ENCODE measurements around the gene MAP7.

MAP7 gene

GRCh38 chr6:136527831-136528230, 22.4 kb downstream of the MAP7 start:
- DNase-seq = no peak

- DNase-seq = no peak
Measured at GRCh38 chr6:136526937-136527336, 23.3 kb downstream of the MAP7 start.

GRCh38 chr6:136526196-136526930, 23.9 kb downstream of the MAP7 start:
- no peak for DNase-seq

- no peak for DNase-seq
Measured at GRCh38 chr6:136525586-136526195, 24.5 kb downstream of the MAP7 start.

GRCh38 chr6:136524936-136525413, 25.2 kb downstream of the MAP7 start:
- DNase-seq = no peak

- no peak for DNase-seq
Measured at GRCh38 chr6:136524339-136524935, 25.8 kb downstream of the MAP7 start.

- DNase-seq = no peak
Measured at GRCh38 chr6:136523196-136523595, 27.0 kb downstream of the MAP7 start.

GRCh38 chr6:136522636-136523035, 27.6 kb downstream of the MAP7 start:
- DNase-seq = no peak

GRCh38 chr6:136521911-136522310, 28.3 kb downstream of the MAP7 start:
- DNase-seq = no peak

GRCh38 chr6:136521427-136521826, 28.8 kb downstream of the MAP7 start:
- no peak for DNase-seq

- DNase-seq = no peak
Measured at GRCh38 chr6:136520517-136520916, 29.7 kb downstream of the MAP7 start.

GRCh38 chr6:136517582-136517981, 32.6 kb downstream of the MAP7 start:
- DNase-seq = no peak

GRCh38 chr6:136517002-136517401, 33.2 kb downstream of the MAP7 start:
- no peak for DNase-seq

GRCh38 chr6:136514591-136514990, 35.6 kb downstream of the MAP7 start:
- no peak for DNase-seq

- DNase-seq = no peak
Measured at GRCh38 chr6:136511926-136512325, 38.3 kb downstream of the MAP7 start.

- DNase-seq = no peak
Measured at GRCh38 chr6:136511397-136511796, 38.8 kb downstream of the MAP7 start.

GRCh38 chr6:136510782-136511181, 39.4 kb downstream of the MAP7 start:
- no peak for DNase-seq

- no peak for DNase-seq
Measured at GRCh38 chr6:136510299-136510698, 39.9 kb downstream of the MAP7 start.

- DNase-seq = no peak
Measured at GRCh38 chr6:136508725-136509392, 41.4 kb downstream of the MAP7 start.

- no peak for DNase-seq
Measured at GRCh38 chr6:136506124-136506799, 44.0 kb downstream of the MAP7 start.

GRCh38 chr6:136503303-136504029, 46.8 kb downstream of the MAP7 start:
- no peak for DNase-seq

GRCh38 chr6:136502786-136503185, 47.4 kb downstream of the MAP7 start:
- DNase-seq = no peak
